AG04450 (cell line): ENCODE data around the gene KRTAP3-3. TPM values are rescaled to one million over a fixed set of nuclear protein-coding genes. Genes with fewer than 3 reads are reported as not detected.

Experiments
- CTCF ChIA-PET: fragments of 300-600, 350-600 bp; formaldehyde crosslinking; extraction: SDS; loops from one replicate; lab custom pipeline; 2022; ENCODE audit warnings: antibody characterized with exemption, inconsistent platforms; lab: Charles Lee
- POLR2A ChIA-PET: fragments of 350-600 bp; formaldehyde crosslinking; extraction: SDS; loops from one replicate; lab custom pipeline; 2021; ENCODE audit warnings: antibody characterized with exemption, inconsistent platforms; lab: Yijun Ruan, JAX
- DNase-seq: peaks from one replicate; pipeline ENCODE4 v3.0.0-alpha.2; 2011; ENCODE audit warnings: low read depth, low spot score
- H3K27ac ChIP-seq: one replicate; pipeline ENCODE4 v1.5.1; 2012; ENCODE audit warnings: low read depth, low read length, control low read depth
- H3K27me3 ChIP-seq: one replicate; pipeline ENCODE4 v1.6.0; 2012; ENCODE audit warnings: low read length; ENCODE audit not compliant: control insufficient read depth, insufficient read depth
- H3K4me3 ChIP-seq: 2 replicates; pipeline ENCODE4 v1.5.1; 2011; ENCODE audit warnings: mild to moderate bottlenecking, low read depth, low read length, control low read depth
- H3K9me3 ChIP-seq: 2 replicates; pipeline ENCODE4 v1.5.1; 2012; ENCODE audit warnings: low read length; ENCODE audit not compliant: control insufficient read depth, insufficient read depth
- CTCF ChIP-seq: IDR thresholded peaks from 2 replicates; pipeline ENCODE4 v1.5.1; 2011; ENCODE audit warnings: low read depth, low read length, control low read depth, inconsistent platforms
- polyA plus RNA-seq: library from polyadenylated mRNA; depleted of rRNA; stranded (reverse); fragments of >200 nt; gene quantifications from 2 replicates; pipeline ENCODE4 v1.2.3, GENCODE V29; 2011; rRNA removed
- small RNA-seq: library from RNA; depleted of rRNA; stranded (forward); fragments of <200 nt; gene quantifications from one replicate; pipeline ENCODE3, GENCODE V24; 2012; ENCODE audit warnings: low read depth; ENCODE audit not compliant: insufficient read length

The KRTAP3-3 gene
- polyA plus RNA-seq, 1 experiment: not detected

- CTCF ChIA-PET: no interaction called here
- no peak overlapping the region for H3K27ac ChIP-seq
Observed at GRCh38 chr17:40944531-40944930, 49.4 kb downstream of the KRTAP3-3 start.

More at GRCh38 chr17:40944531-40944930, 49.4 kb downstream of the KRTAP3-3 start:
- Histone ChIP-seq H3K4me3 (no peak overlapping the region), H3K27me3 (no peaks in the 10 kb centered on the region), H3K9me3 (no peaks in the 10 kb centered on the region)
- no peak for DNase-seq
- POLR2A ChIA-PET: no interaction called here
- TF ChIP-seq CTCF: no peak

Small RNA genes within 50 kb of the gene (small RNA-seq; reads per million reads assigned to genes)
- not detected for gene KRTAP3-4P

Other genes with a start within 250 kb of the KRTAP3-3 start
- not detected in 2 replicates for gene KRT25, start 238.8 kb downstream of the KRTAP3-3 start, polyA plus RNA-seq
- not detected in 2 replicates for gene KRT26, start 222.0 kb downstream of the KRTAP3-3 start, polyA plus RNA-seq
- not detected in 2 replicates for gene KRT27, start 211.6 kb downstream of the KRTAP3-3 start, polyA plus RNA-seq
- gene KRT28, start 194.2 kb downstream of the KRTAP3-3 start, polyA plus RNA-seq: not detected in 2 replicates
- gene KRT10, start 171.6 kb downstream of the KRTAP3-3 start, polyA plus RNA-seq: 35.4 and 35.8 TPM in 2 replicates
- not detected in 2 replicates for gene KRT12, start 126.9 kb downstream of the KRTAP3-3 start, polyA plus RNA-seq
- not detected in 2 replicates for gene KRT20, start 108.9 kb downstream of the KRTAP3-3 start, polyA plus RNA-seq
- 0.06 TPM in 1 of 2 replicates, not detected in the other for gene KRT23, start 56.5 kb downstream of the KRTAP3-3 start, polyA plus RNA-seq
- 0.11 TPM in 1 of 2 replicates, not detected in the other for gene KRT39, start 27.2 kb downstream of the KRTAP3-3 start, polyA plus RNA-seq
- not detected in 2 replicates for gene KRT40, start 9.8 kb downstream of the KRTAP3-3 start, polyA plus RNA-seq
- gene KRTAP3-2, start 5.7 kb upstream of the KRTAP3-3 start, polyA plus RNA-seq: not detected in 2 replicates
- gene KRTAP3-1, start 15.0 kb upstream of the KRTAP3-3 start, polyA plus RNA-seq: not detected in 2 replicates
- gene KRTAP1-5, start 33.0 kb upstream of the KRTAP3-3 start, polyA plus RNA-seq: 16.9 and 20.2 TPM in 2 replicates
- not detected in 2 replicates for gene KRTAP1-4, start 36.0 kb upstream of the KRTAP3-3 start, polyA plus RNA-seq
- not detected in 2 replicates for gene KRTAP1-3, start 40.7 kb upstream of the KRTAP3-3 start, polyA plus RNA-seq
- 0.19 and 0.27 TPM in 2 replicates for gene KRTAP1-1, start 47.3 kb upstream of the KRTAP3-3 start, polyA plus RNA-seq
- not detected in 2 replicates for gene KRTAP2-1, start 53.2 kb upstream of the KRTAP3-3 start, polyA plus RNA-seq
- not detected in 2 replicates for gene KRTAP2-2, start 61.1 kb upstream of the KRTAP3-3 start, polyA plus RNA-seq
- gene KRTAP2-3, start 66.0 kb upstream of the KRTAP3-3 start, polyA plus RNA-seq: 1.3 and 2.5 TPM in 2 replicates
- gene KRTAP2-4, start 71.7 kb upstream of the KRTAP3-3 start, polyA plus RNA-seq: not detected in 2 replicates
- not detected in 2 replicates for gene KRTAP4-7, start 90.0 kb upstream of the KRTAP3-3 start, polyA plus RNA-seq
- not detected in 2 replicates for gene KRTAP4-8, start 104.0 kb upstream of the KRTAP3-3 start, polyA plus RNA-seq
- gene KRTAP4-16, start 108.0 kb upstream of the KRTAP3-3 start, polyA plus RNA-seq: not detected in 2 replicates
- not detected in 2 replicates for gene KRTAP4-9, start 111.2 kb upstream of the KRTAP3-3 start, polyA plus RNA-seq
- gene KRTAP4-11, start 124.2 kb upstream of the KRTAP3-3 start, polyA plus RNA-seq: not detected in 2 replicates
- gene KRTAP4-12, start 130.0 kb upstream of the KRTAP3-3 start, polyA plus RNA-seq: not detected in 2 replicates
- not detected in 2 replicates for gene KRTAP4-6, start 146.4 kb upstream of the KRTAP3-3 start, polyA plus RNA-seq
- gene KRTAP4-5, start 155.7 kb upstream of the KRTAP3-3 start, polyA plus RNA-seq: not detected in 2 replicates
- gene KRTAP4-4, start 166.6 kb upstream of the KRTAP3-3 start, polyA plus RNA-seq: not detected in 2 replicates
- gene KRTAP4-3, start 174.1 kb upstream of the KRTAP3-3 start, polyA plus RNA-seq: not detected in 2 replicates
- not detected in 2 replicates for gene KRTAP4-2, start 184.1 kb upstream of the KRTAP3-3 start, polyA plus RNA-seq
- gene KRTAP4-1, start 190.7 kb upstream of the KRTAP3-3 start, polyA plus RNA-seq: not detected in 2 replicates
- not detected in 2 replicates for gene KRTAP9-1, start 195.7 kb upstream of the KRTAP3-3 start, polyA plus RNA-seq
- not detected in 2 replicates for gene KRTAP9-2, start 232.5 kb upstream of the KRTAP3-3 start, polyA plus RNA-seq
- not detected in 2 replicates for gene KRTAP9-3, start 238.3 kb upstream of the KRTAP3-3 start, polyA plus RNA-seq
- gene KRTAP9-8, start 243.8 kb upstream of the KRTAP3-3 start, polyA plus RNA-seq: not detected in 2 replicates